A673 (cell line): ENCODE measurements around the gene STK38L. TPM values are rescaled to one million over a fixed set of nuclear protein-coding genes. Genes with fewer than 3 reads are reported as not detected.

Source experiments
- BruUV-seq: library from RNA; stranded (reverse); fragments of 400-500 nt; replicated peaks from 2 replicates; lab custom pipeline; 2021; lab: Mats Ljungman, UMichigan
- CTCF ChIA-PET: fragments of 300-600 bp; sonication (Branson Sonifier 250); formaldehyde crosslinking; loops from one replicate; lab custom pipeline; 2022; ENCODE audit warnings: antibody characterized with exemption; lab: Charles Lee
- POLR2A ChIA-PET: fragments of 300-600 bp; sonication (Branson Sonifier 250); formaldehyde crosslinking; loops from one replicate; lab custom pipeline; 2022; ENCODE audit warnings: antibody characterized with exemption; ENCODE audit not compliant: low non-redundant PET; lab: Charles Lee
- DNase-seq: peaks from one replicate; pipeline ENCODE4 v3.0.0-alpha.2; 2015; ENCODE audit warnings: low spot score
- H3K27ac ChIP-seq: fragments of 200-600 bp; sonication (generic); 2 replicates; pipeline ENCODE4 v1.5.1; 2016; ENCODE audit warnings: mixed run types, low read depth, mild to moderate bottlenecking, mixed read lengths, antibody characterized with exemption, low read length; ENCODE audit not compliant: poor library complexity, severe bottlenecking
- H3K27me3 ChIP-seq: fragments of 200-600 bp; sonication (generic); replicated peaks from 2 replicates; pipeline ENCODE4 v1.6.1; 2017; ENCODE audit warnings: mixed run types, low read depth, mild to moderate bottlenecking, mixed read lengths, antibody characterized with exemption, low read length; ENCODE audit not compliant: insufficient read depth, poor library complexity
- H3K36me3 ChIP-seq: fragments of 200-600 bp; sonication (generic); 2 replicates; pipeline ENCODE4 v1.6.1; 2016; ENCODE audit warnings: mixed run types, mild to moderate bottlenecking, mixed read lengths, antibody characterized with exemption, low read length; ENCODE audit not compliant: insufficient read depth, poor library complexity, severe bottlenecking
- H3K4me1 ChIP-seq: fragments of 200-600 bp; sonication (generic); 2 replicates; pipeline ENCODE4 v1.6.1; 2017; ENCODE audit warnings: mixed run types, mild to moderate bottlenecking, mixed read lengths, antibody characterized with exemption, low read length; ENCODE audit not compliant: insufficient read depth, poor library complexity, severe bottlenecking
- H3K4me3 ChIP-seq: fragments of 200-600 bp; sonication (generic); 2 replicates; pipeline ENCODE4 v1.5.1; 2016; ENCODE audit warnings: low read depth, mixed run types, mild to moderate bottlenecking, mixed read lengths, low read length; ENCODE audit not compliant: poor library complexity, severe bottlenecking
- H3K9me3 ChIP-seq: fragments of 200-600 bp; sonication (generic); 2 replicates; pipeline ENCODE4 v1.6.1; 2016; ENCODE audit warnings: mixed run types, low read depth, mild to moderate bottlenecking, mixed read lengths, antibody characterized with exemption, low read length; ENCODE audit not compliant: poor library complexity, severe bottlenecking
- CTCF ChIP-seq: fragments of 300-800, 200-600 bp; sonication (generic); conservative IDR thresholded peaks from 2 replicates; pipeline ENCODE4 v1.5.1; 2017; ENCODE audit warnings: low read depth, mild to moderate bottlenecking, antibody characterized with exemption, low read length, moderate library complexity, mixed read lengths
- EZH2 ChIP-seq: fragments of 200-600 bp; sonication (generic); IDR thresholded peaks from 2 replicates; pipeline ENCODE4 v1.6.1; 2017; ENCODE audit warnings: borderline replicate concordance, low read depth, mild to moderate bottlenecking, mixed read lengths, antibody characterized with exemption, low read length; ENCODE audit not compliant: poor library complexity, severe bottlenecking
- intact Hi-C: fragments of 100-400 bp; cut with micrococcal nuclease; formaldehyde crosslinking; loops from one replicate; pipeline ENCODE4 v1.10.0; 2022; ENCODE audit not compliant: unreplicated experiment
- total RNA-seq: library from RNA; stranded (reverse); gene quantifications from 2 replicates; pipeline ENCODE4 v1.2.3, GENCODE V29; 2021

Gene STK38L
- total RNA-seq, 1 experiment from 2014 or later = 21.0 TPM

- Histone ChIP-seq H3K4me3 (no peak overlapping the region), H3K36me3 (no peaks in the 10 kb centered on the region), H3K4me1 (no peaks in the 10 kb centered on the region), H3K27me3 (no peaks in the 10 kb centered on the region), H3K27ac (no peak overlapping the region), H3K9me3 (no peaks in the 10 kb centered on the region)
- no peak for TF ChIP-seq EZH2
- TF ChIP-seq CTCF = no peak
- POLR2A ChIA-PET = no interaction called here
- intact Hi-C loops = no loop called here
- CTCF ChIA-PET = no interaction called here
- no peak for DNase-seq
- BruUV-seq = no TSS peak
Observed at GRCh38 chr12:27236498-27236897, 7.6 kb upstream of the STK38L start.

- no peak overlapping the region for H3K4me3 ChIP-seq
- no peak for DNase-seq
- ChIA-PET CTCF (no interaction called here), POLR2A (no interaction called here)
- H3K36me3 ChIP-seq = no peaks in the 10 kb centered on the region
- no peaks in the 10 kb centered on the region for H3K4me1 ChIP-seq
- TF ChIP-seq CTCF (no peak), EZH2 (no peak)
- H3K9me3 ChIP-seq = no peaks in the 10 kb centered on the region
- intact Hi-C loops = no loop called here
- H3K27ac ChIP-seq = no peak overlapping the region
- BruUV-seq = no TSS peak
- no peaks in the 10 kb centered on the region for H3K27me3 ChIP-seq
Observed at GRCh38 chr12:27237790-27238771, 6.0 kb upstream of the STK38L start.

GRCh38 chr12:27243006-27243405 lies 1.1 kb upstream of the STK38L start:
- intact Hi-C loops = no loop called here
- ChIA-PET POLR2A (no interaction called here), CTCF (no interaction called here)
- no peak for DNase-seq
- Histone ChIP-seq H3K27ac (no peak overlapping the region), H3K4me1 (peaks cover 12% of the 10 kb centered on the region), H3K36me3 (no peaks in the 10 kb centered on the region), H3K9me3 (no peaks in the 10 kb centered on the region), H3K27me3 (no peaks in the 10 kb centered on the region), H3K4me3 (no peak overlapping the region)
- BruUV-seq = no TSS peak
- TF ChIP-seq EZH2 (no peak), CTCF (no peak)
